ENCODE data around the gene GSN.

The GSN gene

GRCh38 chr9:121266906-121267650, 884 bp upstream of the GSN start:
- peaks cover 67% of the 10 kb centered on the region for H3K27me3 ChIP-seq (ENCODE audit: insufficient read depth, low read length)
- H3K4me3 ChIP-seq (ENCODE audit: low read length), result peak overlapping the region; percentile 79
- H3K27ac ChIP-seq (ENCODE audit: low read length), result no peak overlapping the region
- peaks cover 25% of the 10 kb centered on the region; the same call in 1 of the 2 replicates for H3K4me1 ChIP-seq (ENCODE audit: insufficient read depth, low read length)
- no peaks in the 10 kb centered on the region for H3K9me3 ChIP-seq (ENCODE audit: insufficient read depth, low read depth, low read length)
- H3K36me3 ChIP-seq (ENCODE audit: insufficient read depth, low read depth, low read length), result no peaks in the 10 kb centered on the region
- H3K9ac ChIP-seq (ENCODE audit: low read depth, low read length), result peak overlapping the region; percentile 50; the same call in 1 of the 2 replicates

- no peak overlapping the region for H3K27ac ChIP-seq (ENCODE audit: low read length)
- H3K4me1 ChIP-seq (ENCODE audit: insufficient read depth, low read length), result peaks cover 21% of the 10 kb centered on the region; the same call in 1 of the 2 replicates
- H3K9ac ChIP-seq (ENCODE audit: low read depth, low read length), result peak overlapping the region; percentile 66; the same call in 1 of the 2 replicates
- H3K9me3 ChIP-seq (ENCODE audit: insufficient read depth, low read depth, low read length), result no peaks in the 10 kb centered on the region
- H3K27me3 ChIP-seq (ENCODE audit: insufficient read depth, low read length), result peaks cover 67% of the 10 kb centered on the region
- peak overlapping the region; percentile 79 for H3K4me3 ChIP-seq (ENCODE audit: low read length)
- no peaks in the 10 kb centered on the region for H3K36me3 ChIP-seq (ENCODE audit: insufficient read depth, low read depth, low read length)
Measured at GRCh38 chr9:121268598-121268850, 562 bp downstream of the GSN start.

- H3K9ac ChIP-seq (ENCODE audit: low read depth, low read length), result peak overlapping the region; percentile 66; the same call in 1 of the 2 replicates
- H3K9me3 ChIP-seq (ENCODE audit: insufficient read depth, low read depth, low read length), result no peaks in the 10 kb centered on the region
- H3K4me3 ChIP-seq (ENCODE audit: low read length), result peak overlapping the region; percentile 79
- peaks cover 21% of the 10 kb centered on the region; the same call in 1 of the 2 replicates for H3K4me1 ChIP-seq (ENCODE audit: insufficient read depth, low read length)
- H3K36me3 ChIP-seq (ENCODE audit: insufficient read depth, low read depth, low read length), result no peaks in the 10 kb centered on the region
- no peak overlapping the region for H3K27ac ChIP-seq (ENCODE audit: low read length)
- H3K27me3 ChIP-seq (ENCODE audit: insufficient read depth, low read length), result peaks cover 65% of the 10 kb centered on the region
Measured at GRCh38 chr9:121268851-121269641, 1.1 kb downstream of the GSN start.

GRCh38 chr9:121269642-121270254, 1.8 kb downstream of the GSN start:
- Histone ChIP-seq H3K4me1 (ENCODE audit: insufficient read depth, low read length) (peaks cover 21% of the 10 kb centered on the region; the same call in 1 of the 2 replicates), H3K4me3 (ENCODE audit: low read length) (peak overlapping the region; percentile 79), H3K9me3 (ENCODE audit: insufficient read depth, low read depth, low read length) (no peaks in the 10 kb centered on the region), H3K9ac (ENCODE audit: low read depth, low read length) (peak overlapping the region; percentile 40; the same call in 1 of the 2 replicates), H3K36me3 (ENCODE audit: insufficient read depth, low read depth, low read length) (no peaks in the 10 kb centered on the region), H3K27ac (ENCODE audit: low read length) (no peak overlapping the region), H3K27me3 (ENCODE audit: insufficient read depth, low read length) (peaks cover 58% of the 10 kb centered on the region)

- Histone ChIP-seq H3K27me3 (ENCODE audit: insufficient read depth, low read length) (peaks cover 39% of the 10 kb centered on the region), H3K9ac (ENCODE audit: low read depth, low read length) (no peak overlapping the region), H3K4me1 (ENCODE audit: insufficient read depth, low read length) (peaks cover 21% of the 10 kb centered on the region; the same call in 1 of the 2 replicates), H3K9me3 (ENCODE audit: insufficient read depth, low read depth, low read length) (no peaks in the 10 kb centered on the region), H3K36me3 (ENCODE audit: insufficient read depth, low read depth, low read length) (no peaks in the 10 kb centered on the region), H3K4me3 (ENCODE audit: low read length) (no peak overlapping the region), H3K27ac (ENCODE audit: low read length) (no peak overlapping the region)
Measured at GRCh38 chr9:121271368-121272341, 3.7 kb downstream of the GSN start.

GRCh38 chr9:121272401-121272948, 4.5 kb downstream of the GSN start:
- H3K36me3 ChIP-seq (ENCODE audit: insufficient read depth, low read depth, low read length), result no peaks in the 10 kb centered on the region
- peaks cover 15% of the 10 kb centered on the region; the same call in 1 of the 2 replicates for H3K4me1 ChIP-seq (ENCODE audit: insufficient read depth, low read length)
- no peak overlapping the region for H3K27ac ChIP-seq (ENCODE audit: low read length)
- no peak overlapping the region for H3K9ac ChIP-seq (ENCODE audit: low read depth, low read length)
- no peak overlapping the region for H3K4me3 ChIP-seq (ENCODE audit: low read length)
- no peaks in the 10 kb centered on the region for H3K9me3 ChIP-seq (ENCODE audit: insufficient read depth, low read depth, low read length)
- H3K27me3 ChIP-seq (ENCODE audit: insufficient read depth, low read length), result peaks cover 31% of the 10 kb centered on the region

- H3K27ac ChIP-seq (ENCODE audit: low read length), result no peak overlapping the region
- no peak overlapping the region for H3K9ac ChIP-seq (ENCODE audit: low read depth, low read length)
- H3K4me1 ChIP-seq (ENCODE audit: insufficient read depth, low read length), result peaks cover 17% of the 10 kb centered on the region; the same call in 1 of the 2 replicates
- no peaks in the 10 kb centered on the region for H3K9me3 ChIP-seq (ENCODE audit: insufficient read depth, low read depth, low read length)
- no peaks in the 10 kb centered on the region for H3K36me3 ChIP-seq (ENCODE audit: insufficient read depth, low read depth, low read length)
- no peak overlapping the region for H3K4me3 ChIP-seq (ENCODE audit: low read length)
- peaks cover 29% of the 10 kb centered on the region for H3K27me3 ChIP-seq (ENCODE audit: insufficient read depth, low read length)
Measured at GRCh38 chr9:121273064-121273775, 5.3 kb downstream of the GSN start.

- Histone ChIP-seq H3K4me1 (ENCODE audit: insufficient read depth, low read length) (peaks cover 6% of the 10 kb centered on the region; the same call in 1 of the 2 replicates), H3K36me3 (ENCODE audit: insufficient read depth, low read depth, low read length) (no peaks in the 10 kb centered on the region), H3K9ac (ENCODE audit: low read depth, low read length) (no peak overlapping the region), H3K4me3 (ENCODE audit: low read length) (no peak overlapping the region), H3K27me3 (ENCODE audit: insufficient read depth, low read length) (peaks cover 24% of the 10 kb centered on the region), H3K27ac (ENCODE audit: low read length) (no peak overlapping the region), H3K9me3 (ENCODE audit: insufficient read depth, low read depth, low read length) (no peaks in the 10 kb centered on the region)
Measured at GRCh38 chr9:121274851-121275250, 6.9 kb downstream of the GSN start.

GRCh38 chr9:121275781-121276658, 8.1 kb downstream of the GSN start:
- Histone ChIP-seq H3K9ac (ENCODE audit: low read depth, low read length) (no peak overlapping the region), H3K27me3 (ENCODE audit: insufficient read depth, low read length) (peaks cover 24% of the 10 kb centered on the region), H3K4me3 (ENCODE audit: low read length) (no peak overlapping the region), H3K4me1 (ENCODE audit: insufficient read depth, low read length) (0 out of 2 replicates have a peak, but pooled peaks cover 4% of the 10 kb centered on the region), H3K9me3 (ENCODE audit: insufficient read depth, low read depth, low read length) (no peaks in the 10 kb centered on the region), H3K27ac (ENCODE audit: low read length) (no peak overlapping the region), H3K36me3 (ENCODE audit: insufficient read depth, low read depth, low read length) (no peaks in the 10 kb centered on the region)

- Histone ChIP-seq H3K27ac (ENCODE audit: low read length) (no peak overlapping the region), H3K4me1 (ENCODE audit: insufficient read depth, low read length) (peaks cover 4% of the 10 kb centered on the region; the same call in 1 of the 2 replicates), H3K27me3 (ENCODE audit: insufficient read depth, low read length) (peaks cover 33% of the 10 kb centered on the region), H3K36me3 (ENCODE audit: insufficient read depth, low read depth, low read length) (no peaks in the 10 kb centered on the region), H3K9ac (ENCODE audit: low read depth, low read length) (no peak overlapping the region), H3K4me3 (ENCODE audit: low read length) (no peak overlapping the region), H3K9me3 (ENCODE audit: insufficient read depth, low read depth, low read length) (no peaks in the 10 kb centered on the region)
Measured at GRCh38 chr9:121277026-121277425, 9.1 kb downstream of the GSN start.

Data from iPS-20b (cell line).